Activated CD8-positive, alpha-beta memory T cell treated with anti-CD3 and anti-CD28 coated beads for 36 hours (primary cell): ENCODE results near the gene KIF3A. TPM values are rescaled to one million over a fixed set of nuclear protein-coding genes. Genes with fewer than 3 reads are reported as not detected.

Experiments used
- CTCF ChIA-PET: fragments of 350-600 bp; sonication (Branson Sonifier 250); formaldehyde crosslinking; loops from one replicate; lab custom pipeline; 2021; ENCODE audit warnings: antibody characterized with exemption; lab: Charles Lee
- POLR2A ChIA-PET: fragments of 350-600 bp; sonication (Branson Sonifier 250); formaldehyde crosslinking; loops from one replicate; lab custom pipeline; 2021; ENCODE audit warnings: antibody characterized with exemption; lab: Charles Lee
- total RNA-seq, 2 experiments: library from RNA; stranded (reverse); gene quantifications; one replicate each; pipeline ENCODE4 v1.2.3, GENCODE V29; 2021

Gene KIF3A
- total RNA-seq, 2 experiments from 2014 or later, result 16.1 to 16.9 TPM

DNA sequence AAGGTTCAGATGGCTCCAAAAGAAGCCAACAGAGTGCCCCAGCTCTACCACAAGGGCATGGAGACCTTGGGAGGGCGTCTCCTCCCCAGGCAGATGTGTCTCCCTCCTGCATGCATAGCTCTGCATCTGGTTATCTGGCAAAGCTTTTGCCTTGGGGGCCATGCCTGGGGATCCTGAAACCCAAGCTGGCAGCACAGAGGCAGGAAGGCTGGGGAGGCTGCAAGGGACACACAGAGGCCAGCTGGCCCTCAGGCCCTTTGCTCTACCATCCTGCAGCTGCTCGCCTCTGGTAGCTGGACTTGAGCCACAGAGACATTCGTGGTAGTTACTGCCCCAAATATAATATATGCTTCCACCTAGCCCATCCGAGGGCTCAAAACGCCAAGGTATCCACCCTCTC lies 35.8 kb upstream of the KIF3A start:
- ChIA-PET POLR2A (no interaction called here), CTCF (no interaction called here)

GRCh38 chr5:132772291-132773070 lies 35.1 kb upstream of the KIF3A start:
- POLR2A ChIA-PET, result no interaction called here
- CTCF ChIA-PET, result no interaction called here

GRCh38 chr5:132771503-132771998 lies 34.2 kb upstream of the KIF3A start:
- CTCF ChIA-PET, result no interaction called here
- POLR2A ChIA-PET, result no interaction called here

DNA sequence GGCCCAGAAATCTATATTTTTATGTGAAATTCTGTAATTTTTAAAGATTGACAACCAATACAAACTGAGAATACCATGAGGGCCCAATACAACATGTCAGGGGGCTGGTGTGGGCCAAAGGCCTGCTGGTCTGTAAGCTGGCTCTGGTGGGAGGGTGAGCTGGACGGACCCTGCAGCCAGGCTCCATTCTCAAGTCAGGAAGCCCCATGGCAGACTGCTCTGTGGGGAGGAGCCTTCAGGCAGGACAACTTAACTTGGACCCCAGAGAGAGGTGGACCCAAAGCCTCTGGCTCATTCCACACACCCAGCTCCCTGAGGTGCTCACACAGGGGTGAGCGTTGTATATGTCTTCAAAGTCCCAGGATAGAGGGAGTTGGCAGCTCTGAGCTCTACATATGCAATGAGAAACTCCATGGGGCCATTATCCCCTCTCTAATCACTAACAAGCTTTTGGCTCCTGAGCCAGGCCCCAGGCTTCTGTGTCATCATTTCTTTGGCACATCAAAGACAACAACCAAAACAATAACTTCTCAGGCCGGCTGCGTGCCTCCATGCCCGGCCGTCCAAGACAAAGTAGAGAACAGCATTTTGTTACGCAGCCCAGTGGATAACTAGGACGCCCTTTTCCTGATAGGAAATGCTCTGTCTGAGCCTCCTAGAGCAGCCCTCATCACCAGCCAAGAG lies 33.3 kb upstream of the KIF3A start:
- ChIA-PET CTCF (no interaction called here), POLR2A (no interaction called here)

- ChIA-PET POLR2A (no interaction called here), CTCF (no interaction called here)
Observed at GRCh38 chr5:132768485-132768868, 31.1 kb upstream of the KIF3A start.

- ChIA-PET CTCF (no interaction called here), POLR2A (no interaction called here)
Observed at GRCh38 chr5:132767150-132767549, 29.8 kb upstream of the KIF3A start.

GRCh38 chr5:132766806-132767055 lies 29.4 kb upstream of the KIF3A start:
- ChIA-PET POLR2A (no interaction called here), CTCF (no interaction called here)

- ChIA-PET CTCF (no interaction called here), POLR2A (no interaction called here)
Observed at GRCh38 chr5:132766020-132766805, 28.9 kb upstream of the KIF3A start.

GRCh38 chr5:132765311-132766019 lies 28.1 kb upstream of the KIF3A start:
- CTCF ChIA-PET, result interaction anchor here (1.1 kb wide), 1 partner anchor 19 kb away, joined by 3 read pairs; the partner anchor contains the start of gene CCNI2
- POLR2A ChIA-PET, result no interaction called here

- CTCF ChIA-PET, result interaction anchor here (0.9 to 1.1 kb wide), 2 partner anchors 17 to 18 kb away, joined by 3 read pairs; partner anchors contain the start of gene CCNI2
- POLR2A ChIA-PET, result no interaction called here
Observed at GRCh38 chr5:132764671-132765238, 27.4 kb upstream of the KIF3A start.

GRCh38 chr5:132764051-132764450 lies 26.7 kb upstream of the KIF3A start:
- ChIA-PET POLR2A (no interaction called here), CTCF (interaction anchor here (0.9 to 1.1 kb wide), 3 partner anchors 17 to 18 kb away, joined by 3 read pairs; partner anchors contain the start of gene CCNI2)

DNA sequence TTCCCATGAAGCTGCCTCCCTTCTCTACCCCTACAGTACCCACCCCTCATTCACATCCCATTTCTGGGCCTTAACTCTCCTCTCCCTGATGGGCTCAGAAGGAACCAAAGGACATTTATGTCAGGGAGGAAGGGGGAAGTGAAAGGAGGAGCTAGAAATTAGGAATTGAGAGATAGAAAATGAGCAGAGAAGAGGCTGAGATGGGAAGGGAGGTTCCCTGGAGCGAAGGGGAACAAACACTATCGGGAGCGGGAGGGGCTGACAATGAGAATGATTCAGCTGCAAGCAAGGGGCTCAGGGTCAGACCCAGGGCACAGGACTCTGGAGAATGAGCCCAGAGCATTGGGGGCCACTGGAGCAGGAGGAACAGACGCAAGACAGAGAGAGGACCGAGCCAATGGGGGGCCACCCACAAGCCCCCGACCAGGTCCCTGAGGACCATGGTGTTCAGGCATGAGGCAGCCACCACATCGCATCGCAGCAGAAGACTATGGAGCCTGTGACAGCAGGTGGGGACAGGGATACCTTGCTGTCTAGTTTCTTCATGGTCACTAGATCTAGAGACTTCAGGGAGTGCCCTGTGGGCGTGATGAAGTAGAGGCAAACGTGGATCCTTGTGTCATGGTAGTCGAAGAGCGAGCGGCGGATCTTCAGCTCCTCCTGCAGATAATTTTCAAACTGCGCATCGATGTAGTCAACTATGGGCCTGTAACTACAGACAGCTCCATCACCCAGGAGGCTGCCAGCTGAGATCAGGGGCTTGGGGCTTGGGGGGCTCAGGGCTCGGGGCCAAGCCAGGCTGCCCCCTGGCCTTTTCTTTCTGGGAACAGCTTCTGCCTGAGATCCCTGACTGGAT lies 26.1 kb upstream of the KIF3A start:
- ChIA-PET CTCF (interaction anchor here (0.9 kb wide), 2 partner anchors 17 to 18 kb away, joined by 3 read pairs; partner anchors contain the start of gene CCNI2), POLR2A (no interaction called here)

DNA sequence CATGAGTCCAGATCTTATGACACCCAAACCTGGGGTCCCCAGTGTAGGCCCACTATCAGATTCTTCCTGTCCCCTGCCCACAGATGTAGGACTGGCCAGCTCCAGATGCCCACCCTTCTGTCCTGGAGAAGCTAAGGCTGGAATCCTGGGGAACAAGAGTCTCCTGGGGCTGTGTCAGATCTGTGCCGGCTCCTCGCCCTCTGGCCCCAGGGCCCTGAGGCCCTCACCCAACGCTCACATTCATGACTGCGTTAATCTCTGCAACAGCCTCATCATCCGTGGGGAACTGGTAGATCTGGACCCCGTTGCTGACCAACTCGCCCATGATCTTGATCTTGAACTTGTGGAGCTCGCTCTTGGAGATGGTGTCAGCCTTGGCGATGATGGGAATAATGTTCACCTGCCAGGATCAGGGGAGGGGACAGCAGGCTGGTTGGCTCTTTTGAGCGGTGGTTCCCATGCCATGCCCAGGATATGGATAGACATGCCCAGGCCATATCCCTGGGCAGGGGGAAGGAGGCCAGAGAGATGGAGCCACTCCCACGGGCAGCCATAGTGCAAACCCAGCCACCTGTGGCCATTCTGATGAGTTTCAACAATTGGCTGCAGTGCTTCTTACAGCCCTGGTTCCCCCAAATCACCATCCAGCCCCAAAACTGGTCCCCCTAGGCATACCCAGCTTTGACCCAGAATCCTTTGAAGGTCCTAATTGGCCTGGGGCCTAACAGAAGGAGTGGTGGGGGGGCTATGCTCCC lies 25.1 kb upstream of the KIF3A start:
- ChIA-PET CTCF (interaction anchor here (2.1 kb wide), 1 partner anchor 11 kb away, joined by 6 read pairs; no protein-coding TSS in a partner anchor), POLR2A (no interaction called here)

DNA sequence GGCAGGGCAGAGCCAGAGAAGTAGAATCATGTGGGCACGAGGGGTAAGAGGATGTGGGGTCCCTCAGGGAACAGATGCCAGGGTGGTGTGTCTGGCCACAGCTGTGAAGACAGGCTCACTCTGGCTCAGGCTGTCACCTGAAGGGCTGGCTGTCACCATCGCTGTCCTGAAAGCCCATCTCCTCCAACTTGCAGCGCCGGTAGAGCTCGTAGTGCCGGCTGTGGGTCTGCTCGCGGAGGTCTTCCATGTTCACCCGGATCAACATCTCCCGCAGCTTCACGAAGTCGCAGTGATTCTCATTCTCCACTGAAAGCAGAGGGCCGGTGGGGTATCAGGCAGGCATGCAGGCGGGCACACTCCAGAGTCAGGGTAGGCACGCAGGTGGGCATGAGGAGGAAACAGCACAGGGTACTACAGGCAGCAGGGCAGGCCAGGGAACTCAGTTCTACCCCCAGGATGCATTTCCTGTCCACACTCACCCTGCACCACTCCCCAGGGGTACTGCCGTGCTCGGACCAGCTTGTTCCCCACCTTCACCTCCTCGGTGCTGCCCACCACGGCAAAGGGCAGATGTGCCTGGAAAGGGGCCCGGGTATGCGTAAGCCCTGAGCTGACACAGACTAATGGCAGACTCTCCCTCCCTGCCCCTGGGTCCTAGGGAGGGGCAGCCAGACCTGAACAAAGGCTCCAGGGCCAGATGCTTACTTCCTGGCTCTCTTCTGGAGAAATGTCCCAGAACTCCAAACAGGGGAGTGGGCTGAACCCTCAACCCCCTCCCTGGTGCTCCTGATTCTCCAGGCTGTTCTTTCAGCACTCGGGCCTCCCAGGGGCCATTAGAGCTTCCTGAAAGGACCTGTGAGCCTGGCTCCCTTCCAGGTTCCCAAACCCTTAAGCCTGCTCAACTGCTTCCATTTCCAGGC lies 24.2 kb upstream of the KIF3A start:
- ChIA-PET CTCF (interaction anchor here (2.1 kb wide), 1 partner anchor 10 kb away, joined by 6 read pairs; no protein-coding TSS in a partner anchor), POLR2A (no interaction called here)

- CTCF ChIA-PET, result interaction anchor here (2.1 kb wide), 1 partner anchor 9 kb away, joined by 6 read pairs; no protein-coding TSS in a partner anchor
- POLR2A ChIA-PET, result no interaction called here
Observed at GRCh38 chr5:132760601-132761317, 23.4 kb upstream of the KIF3A start.

DNA sequence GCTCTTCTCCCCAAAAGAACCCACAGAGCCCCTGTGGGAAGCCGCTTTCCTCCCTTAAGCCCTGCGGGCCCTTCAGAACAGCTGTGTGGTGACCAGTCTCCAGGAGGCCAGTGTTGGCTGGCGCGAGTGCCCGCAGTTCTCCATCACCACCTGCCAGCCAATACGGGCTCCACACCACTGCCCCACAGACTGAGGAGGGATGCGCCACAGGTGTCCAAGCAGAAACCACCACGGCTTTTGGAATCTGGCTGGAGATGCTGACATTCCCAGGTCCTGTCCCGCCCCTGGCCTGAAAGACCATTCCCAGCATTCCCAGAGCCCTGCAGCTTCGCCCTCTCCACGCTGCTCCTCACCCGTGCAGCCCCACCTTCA lies 22.7 kb upstream of the KIF3A start:
- CTCF ChIA-PET, result no interaction called here
- POLR2A ChIA-PET, result no interaction called here
